SK-N-SH (cell line): ENCODE measurements around the gene TECRL.

Experiments
- CHD2 ChIP-seq: fragments of 150-350 bp; IDR thresholded peaks from 2 replicates; pipeline ENCODE4 v1.6.1; 2018; ENCODE audit warnings: low read length; ENCODE audit not compliant: partially characterized antibody
- EP300 ChIP-seq, 2 experiments: IDR thresholded peaks; 2 replicates each; pipeline versions ENCODE4 v1.4.0 to v1.6.1; 2012; ENCODE audit warnings: borderline replicate concordance in 1 of 2, low read depth in 1 of 2, low read length in 1 of 2
- EZH2phosphoT487 ChIP-seq: fragments of 200-600 bp; sonication (generic); IDR thresholded peaks from 2 replicates; pipeline ENCODE4 v1.6.1; 2017; ENCODE audit warnings: low read depth, mixed run types, mild to moderate bottlenecking, antibody characterized with exemption, moderate library complexity, borderline replicate concordance
- POLR2AphosphoS5 ChIP-seq: IDR thresholded peaks from 2 replicates; pipeline ENCODE4 v1.6.1; 2012; ENCODE audit warnings: low read depth, low read length
- RAD21 ChIP-seq: IDR thresholded peaks from 2 replicates; pipeline ENCODE4 v1.6.1; 2012; ENCODE audit warnings: mild to moderate bottlenecking, low read length
- RFX5 ChIP-seq: IDR thresholded peaks from 2 replicates; pipeline ENCODE4 v1.6.1; 2012; ENCODE audit warnings: mild to moderate bottlenecking, improper control_type of control experiment, low read length
- TAF1 ChIP-seq: IDR thresholded peaks from 2 replicates; pipeline ENCODE4 v1.6.1; 2012; ENCODE audit warnings: low read depth, mild to moderate bottlenecking, low read length, moderate library complexity, borderline replicate concordance
- TF ChIP-seq, protein P1 (sequence below): fragments of 200-600 bp; sonication (generic); IDR thresholded peaks from 2 replicates; pipeline ENCODE4 v1.6.1; 2017; ENCODE audit warnings: antibody characterized with exemption, mild to moderate bottlenecking, moderate library complexity
- TF ChIP-seq, protein P2 (sequence below): IDR thresholded peaks from 2 replicates; pipeline ENCODE4; 2012
- TF ChIP-seq, protein P3 (sequence below): fragments of 150-350 bp; IDR thresholded peaks from 2 replicates; pipeline ENCODE4 v1.6.1; 2017; ENCODE audit warnings: antibody characterized with exemption, low read length, low read depth, borderline replicate concordance
- TF ChIP-seq, protein P4 (sequence below): IDR thresholded peaks from 2 replicates; pipeline ENCODE4 v1.6.1; 2012; ENCODE audit warnings: mild to moderate bottlenecking, low read depth, low read length, moderate library complexity

DNA sequence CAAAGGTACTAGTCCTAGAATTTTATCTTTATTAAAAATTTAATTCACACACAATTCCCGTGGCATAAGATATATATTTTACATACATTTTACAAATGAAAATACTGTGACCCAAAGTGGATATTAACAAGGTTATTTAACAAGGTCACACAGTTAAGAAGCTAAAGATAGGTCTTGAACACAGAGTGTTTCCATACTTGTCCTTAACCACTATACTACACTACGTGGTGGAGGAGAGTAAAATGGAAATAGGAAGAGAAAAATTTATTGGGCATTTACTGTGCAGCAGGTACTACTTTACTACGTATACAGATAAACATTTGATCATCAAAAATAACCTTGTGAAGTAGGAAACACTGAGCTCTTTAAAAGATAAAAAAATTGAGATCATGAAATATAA is 14.8 kb downstream of the TECRL start:
- TF ChIP-seq RFX5 (no peak), EP300 (IDR thresholded peaks at IDR 0.05; ENCODE audit: borderline replicate concordance in 1 of 2, low read depth in 1 of 2, low read length in 1 of 2) (no peak), EZH2phosphoT487 (no peak), RAD21 (no peak), TAF1 (no peak), POLR2AphosphoS5 (no peak), CHD2 (no peak)
- TF ChIP-seq, protein P1, sequence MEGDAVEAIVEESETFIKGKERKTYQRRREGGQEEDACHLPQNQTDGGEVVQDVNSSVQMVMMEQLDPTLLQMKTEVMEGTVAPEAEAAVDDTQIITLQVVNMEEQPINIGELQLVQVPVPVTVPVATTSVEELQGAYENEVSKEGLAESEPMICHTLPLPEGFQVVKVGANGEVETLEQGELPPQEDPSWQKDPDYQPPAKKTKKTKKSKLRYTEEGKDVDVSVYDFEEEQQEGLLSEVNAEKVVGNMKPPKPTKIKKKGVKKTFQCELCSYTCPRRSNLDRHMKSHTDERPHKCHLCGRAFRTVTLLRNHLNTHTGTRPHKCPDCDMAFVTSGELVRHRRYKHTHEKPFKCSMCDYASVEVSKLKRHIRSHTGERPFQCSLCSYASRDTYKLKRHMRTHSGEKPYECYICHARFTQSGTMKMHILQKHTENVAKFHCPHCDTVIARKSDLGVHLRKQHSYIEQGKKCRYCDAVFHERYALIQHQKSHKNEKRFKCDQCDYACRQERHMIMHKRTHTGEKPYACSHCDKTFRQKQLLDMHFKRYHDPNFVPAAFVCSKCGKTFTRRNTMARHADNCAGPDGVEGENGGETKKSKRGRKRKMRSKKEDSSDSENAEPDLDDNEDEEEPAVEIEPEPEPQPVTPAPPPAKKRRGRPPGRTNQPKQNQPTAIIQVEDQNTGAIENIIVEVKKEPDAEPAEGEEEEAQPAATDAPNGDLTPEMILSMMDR = no peak
- TF ChIP-seq, protein P2, sequence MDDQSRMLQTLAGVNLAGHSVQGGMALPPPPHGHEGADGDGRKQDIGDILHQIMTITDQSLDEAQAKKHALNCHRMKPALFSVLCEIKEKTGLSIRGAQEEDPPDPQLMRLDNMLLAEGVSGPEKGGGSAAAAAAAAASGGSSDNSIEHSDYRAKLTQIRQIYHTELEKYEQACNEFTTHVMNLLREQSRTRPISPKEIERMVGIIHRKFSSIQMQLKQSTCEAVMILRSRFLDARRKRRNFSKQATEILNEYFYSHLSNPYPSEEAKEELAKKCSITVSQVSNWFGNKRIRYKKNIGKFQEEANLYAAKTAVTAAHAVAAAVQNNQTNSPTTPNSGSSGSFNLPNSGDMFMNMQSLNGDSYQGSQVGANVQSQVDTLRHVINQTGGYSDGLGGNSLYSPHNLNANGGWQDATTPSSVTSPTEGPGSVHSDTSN = no peak
- TF ChIP-seq, protein P3, sequence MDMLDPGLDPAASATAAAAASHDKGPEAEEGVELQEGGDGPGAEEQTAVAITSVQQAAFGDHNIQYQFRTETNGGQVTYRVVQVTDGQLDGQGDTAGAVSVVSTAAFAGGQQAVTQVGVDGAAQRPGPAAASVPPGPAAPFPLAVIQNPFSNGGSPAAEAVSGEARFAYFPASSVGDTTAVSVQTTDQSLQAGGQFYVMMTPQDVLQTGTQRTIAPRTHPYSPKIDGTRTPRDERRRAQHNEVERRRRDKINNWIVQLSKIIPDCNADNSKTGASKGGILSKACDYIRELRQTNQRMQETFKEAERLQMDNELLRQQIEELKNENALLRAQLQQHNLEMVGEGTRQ = no peak
- TF ChIP-seq, protein P4, sequence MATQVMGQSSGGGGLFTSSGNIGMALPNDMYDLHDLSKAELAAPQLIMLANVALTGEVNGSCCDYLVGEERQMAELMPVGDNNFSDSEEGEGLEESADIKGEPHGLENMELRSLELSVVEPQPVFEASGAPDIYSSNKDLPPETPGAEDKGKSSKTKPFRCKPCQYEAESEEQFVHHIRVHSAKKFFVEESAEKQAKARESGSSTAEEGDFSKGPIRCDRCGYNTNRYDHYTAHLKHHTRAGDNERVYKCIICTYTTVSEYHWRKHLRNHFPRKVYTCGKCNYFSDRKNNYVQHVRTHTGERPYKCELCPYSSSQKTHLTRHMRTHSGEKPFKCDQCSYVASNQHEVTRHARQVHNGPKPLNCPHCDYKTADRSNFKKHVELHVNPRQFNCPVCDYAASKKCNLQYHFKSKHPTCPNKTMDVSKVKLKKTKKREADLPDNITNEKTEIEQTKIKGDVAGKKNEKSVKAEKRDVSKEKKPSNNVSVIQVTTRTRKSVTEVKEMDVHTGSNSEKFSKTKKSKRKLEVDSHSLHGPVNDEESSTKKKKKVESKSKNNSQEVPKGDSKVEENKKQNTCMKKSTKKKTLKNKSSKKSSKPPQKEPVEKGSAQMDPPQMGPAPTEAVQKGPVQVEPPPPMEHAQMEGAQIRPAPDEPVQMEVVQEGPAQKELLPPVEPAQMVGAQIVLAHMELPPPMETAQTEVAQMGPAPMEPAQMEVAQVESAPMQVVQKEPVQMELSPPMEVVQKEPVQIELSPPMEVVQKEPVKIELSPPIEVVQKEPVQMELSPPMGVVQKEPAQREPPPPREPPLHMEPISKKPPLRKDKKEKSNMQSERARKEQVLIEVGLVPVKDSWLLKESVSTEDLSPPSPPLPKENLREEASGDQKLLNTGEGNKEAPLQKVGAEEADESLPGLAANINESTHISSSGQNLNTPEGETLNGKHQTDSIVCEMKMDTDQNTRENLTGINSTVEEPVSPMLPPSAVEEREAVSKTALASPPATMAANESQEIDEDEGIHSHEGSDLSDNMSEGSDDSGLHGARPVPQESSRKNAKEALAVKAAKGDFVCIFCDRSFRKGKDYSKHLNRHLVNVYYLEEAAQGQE = no peak
